ENCODE results near the gene ANK3.

Gene ANK3

DNA sequence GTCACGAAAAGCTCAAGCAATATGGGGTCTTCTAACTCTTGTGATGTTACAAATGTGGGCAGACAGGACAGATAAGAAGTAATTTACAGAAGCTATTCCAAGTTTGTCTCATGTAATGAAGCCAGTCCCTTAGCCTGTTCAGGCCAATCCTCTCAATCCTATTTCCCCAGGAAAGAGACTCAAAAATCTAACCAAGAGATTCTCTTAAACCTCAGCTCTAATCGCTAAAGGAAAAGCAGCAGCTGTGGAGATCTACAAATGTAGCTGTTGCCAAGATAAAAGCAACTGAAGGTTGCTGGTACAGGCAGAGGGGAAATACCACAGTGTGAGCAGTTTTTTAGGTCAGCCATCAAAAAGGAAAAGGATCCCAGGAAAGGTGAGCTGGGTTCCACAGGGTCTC lies 39.3 kb downstream of the ANK3 start:
- in situ Hi-C loops (cut with HindIII; ENCODE audit: low sequenced_read_pairs): no loop called here

DNA sequence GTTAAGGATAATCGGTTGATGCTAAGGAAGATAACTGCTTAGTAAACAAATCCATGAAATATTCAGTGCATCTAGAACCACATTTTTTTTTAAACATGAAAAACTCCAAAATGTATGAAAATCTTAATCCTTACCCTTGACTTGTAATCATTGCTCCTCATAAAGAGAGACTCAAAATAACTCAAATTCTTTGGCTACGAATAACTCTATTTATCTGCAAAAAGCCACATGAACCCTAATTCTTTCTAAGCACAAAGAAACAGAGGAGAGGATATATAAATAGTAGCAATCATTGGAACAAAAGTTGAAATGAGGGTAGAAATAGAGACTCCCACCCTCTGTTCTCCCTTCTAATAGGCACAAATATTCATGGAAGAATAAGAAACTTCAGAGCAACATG lies 40.2 kb downstream of the ANK3 start:
- in situ Hi-C loops (cut with HindIII; ENCODE audit: low sequenced_read_pairs): no loop called here

DNA sequence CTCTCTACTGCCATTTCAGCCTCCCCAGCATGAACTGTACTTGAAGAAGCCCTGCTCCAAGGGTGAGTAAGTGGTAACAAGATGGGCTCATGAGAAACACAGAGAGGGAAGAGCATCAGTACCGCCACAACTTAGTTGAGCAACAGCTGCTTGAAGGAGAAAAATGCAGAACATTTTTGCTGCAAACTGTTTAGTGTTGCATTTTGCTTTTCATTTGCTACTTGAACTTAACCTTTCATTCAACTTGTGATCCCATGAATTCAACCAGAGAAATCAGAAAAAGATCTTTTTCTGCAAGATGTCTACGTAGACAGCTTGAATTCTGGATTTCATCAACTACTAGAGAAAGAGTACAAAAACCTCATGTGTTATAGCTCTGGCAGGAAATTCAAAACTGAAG lies 40.7 kb downstream of the ANK3 start:
- in situ Hi-C loops (cut with HindIII; ENCODE audit: low sequenced_read_pairs): no loop called here

DNA sequence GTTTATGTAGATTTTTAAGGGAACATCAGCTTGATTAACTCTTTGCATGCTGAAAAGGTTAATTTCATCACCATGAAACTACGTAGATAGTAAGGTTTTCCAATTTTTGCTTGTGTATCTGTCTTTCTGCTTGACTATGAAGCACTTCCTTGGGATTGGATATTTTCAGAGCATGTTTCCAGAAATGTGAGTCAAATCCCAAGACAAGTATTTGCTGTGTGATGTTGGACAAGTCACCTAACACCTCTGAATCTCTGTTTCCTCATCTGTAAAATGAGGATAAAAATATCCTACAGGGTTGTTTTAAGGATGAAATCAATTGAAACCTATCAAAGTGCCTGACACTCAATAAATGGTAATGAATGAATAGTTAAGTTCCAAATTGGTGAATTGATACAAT lies 42.4 kb downstream of the ANK3 start:
- in situ Hi-C loops (cut with HindIII; ENCODE audit: low sequenced_read_pairs): no loop called here

DNA sequence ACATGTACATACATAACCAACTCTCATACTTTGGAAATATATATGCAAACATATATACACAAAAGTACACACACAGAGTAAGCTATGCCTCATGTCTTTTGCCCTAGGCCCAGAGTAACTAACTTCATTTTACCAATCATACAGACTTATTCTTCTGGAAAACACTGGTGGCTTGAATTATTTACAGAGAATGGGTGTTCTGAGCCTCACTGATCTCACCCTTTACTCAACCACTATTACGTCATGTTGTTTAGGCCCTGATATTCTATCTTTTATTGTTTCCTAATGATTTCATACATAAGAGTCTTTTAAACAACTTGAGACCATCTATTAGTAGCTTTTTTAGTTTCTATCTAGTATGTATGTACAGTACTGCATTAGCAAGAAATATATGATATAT lies 43.0 kb downstream of the ANK3 start:
- in situ Hi-C loops (cut with HindIII; ENCODE audit: low sequenced_read_pairs): no loop called here

DNA sequence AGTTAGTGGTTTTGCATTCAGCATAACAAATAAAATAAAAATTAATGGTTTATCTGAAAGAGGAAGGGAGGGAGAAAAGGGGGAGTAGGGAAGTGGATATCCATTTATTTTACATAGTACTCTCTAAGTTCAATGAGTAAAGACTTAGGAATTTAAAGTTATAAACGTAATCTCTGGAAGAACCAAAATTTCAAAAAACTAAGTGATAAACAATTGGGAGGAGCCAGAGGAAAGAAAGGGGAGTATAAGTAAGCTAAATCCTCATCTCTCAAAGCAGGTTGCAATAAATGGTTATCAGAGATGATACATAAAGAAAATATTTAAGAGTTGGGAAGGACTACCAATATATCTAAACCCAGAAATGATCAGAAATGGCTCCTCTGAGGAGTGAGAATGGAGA lies 46.4 kb downstream of the ANK3 start:
- in situ Hi-C loops (cut with HindIII; ENCODE audit: low sequenced_read_pairs): no loop called here

DNA sequence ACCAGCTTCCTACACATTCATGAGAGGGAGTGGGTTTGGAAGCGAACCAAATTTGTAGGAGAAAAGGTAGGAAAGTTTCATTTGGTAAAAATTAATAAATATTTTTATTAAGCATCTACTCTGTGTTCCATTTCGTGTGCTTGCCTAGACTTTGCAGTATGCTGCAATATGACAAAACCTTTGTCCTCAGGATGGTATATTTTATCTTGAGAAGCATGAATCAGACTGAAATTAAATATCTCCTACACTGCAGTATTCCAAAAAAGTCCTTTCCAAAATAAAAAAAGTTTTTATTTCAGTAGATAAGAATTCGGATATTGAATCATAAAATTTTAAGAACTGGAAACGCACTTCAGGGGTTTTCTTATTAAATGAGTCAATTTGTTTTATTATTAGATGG lies 47.7 kb downstream of the ANK3 start:
- in situ Hi-C loops (cut with HindIII; ENCODE audit: low sequenced_read_pairs): no loop called here

DNA sequence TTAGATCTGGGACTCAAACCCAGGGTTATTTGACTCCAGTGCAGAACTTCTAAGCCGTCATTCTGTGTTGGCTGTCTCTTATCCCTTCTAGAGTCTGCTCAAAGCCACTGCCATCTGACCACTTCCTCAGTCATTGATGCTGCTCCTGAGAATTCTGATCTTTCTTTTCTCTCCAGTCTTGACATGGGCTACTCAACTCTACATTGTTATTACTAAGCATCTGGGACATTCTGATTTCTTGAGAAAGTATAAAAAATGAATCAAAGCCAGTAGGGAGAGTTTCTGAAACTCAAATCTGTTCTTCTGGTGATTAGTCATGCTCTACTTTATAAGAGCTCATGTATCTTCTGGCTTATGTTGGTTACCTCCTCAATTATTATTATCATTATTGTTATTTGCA lies 48.7 kb downstream of the ANK3 start:
- in situ Hi-C loops (cut with HindIII; ENCODE audit: low sequenced_read_pairs): no loop called here

DNA sequence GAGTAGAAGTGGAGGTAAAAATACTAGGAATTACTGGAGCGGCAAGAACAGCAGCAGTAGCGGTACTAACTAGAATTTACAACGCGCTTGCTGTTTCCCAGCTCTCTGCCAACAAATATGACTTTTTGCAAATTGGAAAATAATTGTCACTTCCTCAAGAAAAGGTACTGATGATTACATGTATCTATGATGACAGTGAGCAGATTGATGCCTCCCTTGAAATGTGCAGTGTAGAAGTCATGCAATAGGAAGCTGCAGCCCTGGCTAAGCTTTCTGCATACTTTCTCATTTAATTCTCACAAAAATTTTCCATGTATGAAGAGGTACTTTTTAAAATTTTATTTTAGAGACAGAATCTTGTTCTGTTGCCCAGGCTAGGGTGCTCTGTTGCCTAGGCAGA lies 49.9 kb downstream of the ANK3 start:
- in situ Hi-C loops (cut with HindIII; ENCODE audit: low sequenced_read_pairs): no loop called here

DNA sequence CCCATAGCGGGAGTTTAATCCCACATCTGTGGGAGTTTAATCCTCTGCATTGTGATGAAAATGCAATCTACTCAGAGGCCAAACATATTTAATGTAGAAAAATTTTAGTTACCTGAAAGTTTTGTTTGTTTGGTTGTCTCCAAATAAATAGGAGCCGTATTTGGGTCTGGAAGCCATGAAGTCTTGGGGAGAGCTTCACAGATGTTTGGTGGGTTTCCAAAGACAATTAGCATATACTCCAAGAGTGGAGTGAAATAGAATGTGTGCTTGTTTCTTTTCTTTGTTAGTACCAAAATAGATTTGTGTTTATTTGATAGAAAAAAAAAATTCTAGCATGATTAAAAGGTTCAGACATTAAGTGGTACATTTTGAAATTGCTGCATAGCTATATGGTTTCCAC lies 50.9 kb downstream of the ANK3 start:
- in situ Hi-C loops (cut with HindIII; ENCODE audit: low sequenced_read_pairs): no loop called here

DNA sequence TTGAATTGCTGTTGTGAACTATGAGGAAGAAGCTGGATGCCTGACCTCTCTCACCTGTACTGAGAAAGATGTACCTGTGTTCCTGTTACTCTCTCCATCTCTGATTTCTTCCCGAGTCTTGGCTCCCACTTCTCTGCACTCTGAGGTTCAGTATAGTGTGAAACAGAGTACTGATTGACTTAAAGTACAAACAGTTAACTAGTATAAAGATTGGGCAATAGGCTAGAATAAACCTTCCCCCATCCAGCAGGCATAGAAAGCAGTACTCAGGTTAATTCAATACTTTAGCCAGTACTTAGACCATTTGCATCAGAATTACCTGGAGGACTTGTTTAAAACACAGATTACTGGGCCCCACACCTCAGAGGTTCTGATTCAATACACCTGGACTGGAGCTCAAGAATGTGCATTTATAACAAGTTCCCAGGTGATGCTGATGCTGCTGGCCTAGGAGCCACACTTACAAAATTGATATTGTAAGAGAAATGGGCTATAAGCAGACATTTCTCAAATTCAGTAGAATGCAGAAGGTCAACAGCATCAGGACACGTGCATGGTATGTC lies 51.6 kb downstream of the ANK3 start:
- in situ Hi-C loops (cut with HindIII; ENCODE audit: low sequenced_read_pairs): no loop called here

DNA sequence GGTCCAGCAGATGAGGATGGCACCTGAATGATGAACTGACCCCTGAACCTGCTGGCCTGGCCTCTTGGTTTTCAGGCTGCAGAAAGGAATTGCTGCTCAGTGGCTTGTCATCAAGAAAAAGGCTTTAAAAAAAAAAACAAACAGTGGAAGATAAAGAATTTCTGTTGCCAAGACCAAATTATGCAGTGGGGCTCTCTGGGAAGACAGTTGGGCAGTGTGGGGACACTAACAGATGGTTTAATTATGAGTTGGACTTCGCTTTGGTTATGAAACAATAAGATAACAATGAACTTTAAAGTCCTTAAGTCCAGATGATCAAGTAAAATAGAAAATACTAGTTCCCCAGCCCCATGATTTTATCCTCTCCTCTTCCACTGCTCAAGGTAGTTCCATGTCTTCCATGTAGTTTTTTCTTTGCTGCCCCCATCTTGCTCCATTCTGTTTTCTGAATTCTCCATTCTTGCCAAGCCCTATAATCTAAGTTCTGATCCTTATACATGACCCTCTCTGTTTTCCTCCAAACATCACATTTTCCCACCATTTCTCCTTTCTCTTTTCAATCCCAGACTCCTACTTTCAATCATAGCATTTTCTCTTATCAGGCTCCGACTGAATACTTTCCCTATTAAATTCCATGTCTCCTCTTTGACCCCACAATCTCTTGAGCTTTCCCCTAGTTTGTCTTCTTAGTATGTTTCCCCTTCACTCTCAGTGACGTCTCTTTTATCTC lies 52.6 kb downstream of the ANK3 start:
- in situ Hi-C loops (cut with HindIII; ENCODE audit: low sequenced_read_pairs): no loop called here

DNA sequence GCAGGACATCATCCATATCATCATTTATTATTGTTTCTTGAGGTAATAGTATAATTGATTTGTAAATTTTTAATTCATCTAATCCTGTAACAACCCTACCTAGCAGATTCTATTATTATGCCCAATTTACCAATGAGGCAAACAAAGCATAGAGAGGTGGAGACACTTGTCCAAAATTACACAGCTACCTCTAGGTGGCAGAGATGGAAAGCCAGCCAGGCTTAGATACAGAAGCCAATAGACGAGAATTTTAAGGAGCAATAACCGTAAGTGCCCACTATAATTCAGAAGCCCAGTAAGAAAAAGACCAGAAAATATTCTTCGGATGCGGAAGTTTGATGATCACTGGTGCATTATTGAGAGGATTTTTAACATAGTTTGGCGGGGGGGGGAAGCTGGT lies 54.0 kb downstream of the ANK3 start:
- in situ Hi-C loops (cut with HindIII; ENCODE audit: low sequenced_read_pairs): no loop called here

DNA sequence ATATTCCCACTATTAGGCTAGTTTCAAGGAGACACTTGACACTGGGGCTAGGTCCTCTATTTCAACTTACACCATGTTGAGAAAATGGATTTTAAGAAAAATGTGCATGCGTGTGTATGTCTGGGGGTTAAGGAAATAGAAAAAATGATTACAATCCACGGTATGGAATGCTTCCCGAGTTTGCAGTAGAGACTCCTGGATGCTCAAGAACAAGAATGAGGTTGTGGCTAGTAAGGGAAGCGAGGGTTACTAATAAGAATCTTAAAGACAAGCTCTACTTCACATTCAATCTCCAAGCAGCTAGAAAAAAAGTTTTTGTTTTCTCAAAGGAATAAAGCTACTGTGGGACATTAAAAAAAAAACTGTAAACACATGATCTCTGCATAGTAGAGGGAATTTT lies 54.7 kb downstream of the ANK3 start:
- in situ Hi-C loops (cut with HindIII; ENCODE audit: low sequenced_read_pairs): no loop called here

DNA sequence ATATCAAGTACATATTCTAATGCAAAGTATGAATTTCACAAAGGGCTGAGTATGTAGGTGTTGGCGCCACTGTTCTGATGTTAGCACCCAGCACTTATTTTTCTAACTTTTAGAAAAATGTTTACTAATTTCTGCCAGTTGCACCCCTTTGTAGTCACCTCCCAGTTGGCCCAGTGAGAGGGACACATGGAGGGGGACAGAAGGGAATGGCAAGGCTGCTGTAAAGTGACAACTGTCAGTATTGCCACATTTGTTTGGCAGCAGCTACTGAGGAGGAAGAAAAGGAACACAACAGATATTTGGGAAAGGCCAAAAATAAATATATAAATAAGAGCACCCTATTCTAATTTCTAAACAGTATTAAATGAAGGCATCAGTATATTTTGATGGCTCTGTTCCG lies 57.3 kb downstream of the ANK3 start:
- in situ Hi-C loops (cut with HindIII; ENCODE audit: low sequenced_read_pairs): no loop called here

DNA sequence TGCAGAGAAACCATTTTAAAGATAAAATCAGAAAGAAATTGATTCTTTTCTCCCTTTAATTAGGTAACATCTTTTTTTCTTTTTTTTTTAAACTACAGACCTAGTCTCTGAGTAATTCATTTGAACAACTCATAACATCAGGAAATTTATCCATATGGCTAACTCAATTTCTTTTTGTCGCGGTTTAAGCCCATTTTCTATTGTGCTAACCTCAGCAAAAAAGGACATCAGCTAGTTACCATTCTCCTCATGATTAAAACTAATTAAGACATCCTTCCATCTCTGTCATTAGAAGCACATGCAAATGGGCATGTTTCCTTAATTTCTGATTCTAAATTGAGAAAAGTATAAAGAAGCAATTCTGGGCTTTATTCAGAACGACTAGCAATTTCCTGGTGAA lies 57.8 kb downstream of the ANK3 start:
- in situ Hi-C loops (cut with HindIII; ENCODE audit: low sequenced_read_pairs): no loop called here

DNA sequence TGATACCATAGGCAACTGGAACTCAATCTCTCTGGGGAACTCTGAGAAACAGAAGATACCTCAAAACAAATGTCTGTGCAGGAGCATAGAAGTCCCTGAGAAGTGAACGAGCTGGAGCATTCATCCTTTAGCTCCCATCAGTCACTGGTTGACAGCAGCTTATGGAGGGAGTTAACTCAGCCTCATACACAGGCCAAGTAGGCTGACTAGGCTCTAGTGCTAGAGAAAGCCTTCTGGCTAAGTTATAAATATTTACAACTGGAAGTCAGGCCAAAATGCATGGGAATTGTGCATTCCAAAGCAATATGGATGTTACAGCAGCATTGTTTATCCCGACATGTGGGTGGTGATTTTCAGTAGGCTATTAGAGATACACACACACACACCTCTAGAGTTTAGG lies 66.5 kb downstream of the ANK3 start:
- in situ Hi-C loops (cut with HindIII; ENCODE audit: low sequenced_read_pairs): no loop called here

DNA sequence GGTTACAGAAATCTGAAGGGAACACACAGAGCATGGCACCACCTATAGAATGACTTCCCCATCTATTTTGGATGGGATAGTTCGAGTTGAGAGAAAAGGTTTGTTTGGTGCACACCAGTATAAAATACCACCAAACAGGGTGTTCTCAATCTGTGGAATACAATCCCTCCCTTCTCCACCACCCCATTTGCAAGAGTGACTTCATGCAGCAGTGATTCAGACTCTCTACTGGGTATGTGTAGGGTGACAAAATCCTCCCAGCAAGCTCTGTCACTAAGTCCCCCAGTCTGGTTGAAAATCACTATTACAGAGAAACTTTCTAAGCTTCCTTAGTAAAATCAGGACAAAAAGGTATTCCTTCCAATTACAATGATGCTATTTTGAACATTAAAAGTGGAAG lies 69.0 kb downstream of the ANK3 start:
- in situ Hi-C loops (cut with HindIII; ENCODE audit: low sequenced_read_pairs): no loop called here

DNA sequence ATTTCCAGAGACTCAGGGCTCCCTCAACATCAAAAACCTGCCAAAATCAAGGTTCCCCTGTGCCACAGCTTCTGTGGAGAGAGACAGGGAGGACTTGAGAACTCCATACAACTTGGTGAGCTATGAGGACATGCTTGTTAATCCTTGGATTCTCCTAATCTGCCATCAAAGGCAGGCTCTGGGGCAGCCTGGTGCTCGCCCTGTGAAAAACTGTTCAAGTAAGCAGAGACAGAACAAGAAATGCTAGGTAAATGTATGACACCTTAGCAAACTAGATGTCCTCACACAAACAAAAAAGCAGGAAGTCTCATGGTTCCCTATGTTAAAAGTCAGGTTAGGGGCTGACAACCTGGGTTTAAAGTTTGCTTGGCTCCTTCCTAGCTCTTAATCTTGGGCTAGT lies 73.6 kb downstream of the ANK3 start:
- in situ Hi-C loops (cut with HindIII; ENCODE audit: low sequenced_read_pairs): no loop called here

DNA sequence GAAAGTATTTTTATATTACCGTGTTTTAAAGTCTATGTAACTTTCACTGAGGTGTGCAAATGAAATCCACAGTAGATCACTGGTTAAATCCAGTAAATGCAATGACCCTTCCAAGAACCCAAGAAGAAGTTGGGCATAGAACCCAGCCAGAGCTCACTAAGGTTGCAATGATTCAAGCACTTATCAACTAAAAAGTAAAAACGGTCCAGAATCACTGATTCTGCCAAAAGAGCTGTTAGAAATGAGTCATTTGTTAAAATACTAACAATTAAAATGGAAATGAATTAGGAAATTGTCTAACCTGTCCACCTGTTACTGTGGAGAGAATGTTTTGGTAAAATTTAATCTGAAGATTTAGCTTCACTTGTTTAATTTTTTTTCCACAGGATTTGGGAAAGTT lies 74.4 kb downstream of the ANK3 start:
- in situ Hi-C loops (cut with HindIII; ENCODE audit: low sequenced_read_pairs): no loop called here

DNA sequence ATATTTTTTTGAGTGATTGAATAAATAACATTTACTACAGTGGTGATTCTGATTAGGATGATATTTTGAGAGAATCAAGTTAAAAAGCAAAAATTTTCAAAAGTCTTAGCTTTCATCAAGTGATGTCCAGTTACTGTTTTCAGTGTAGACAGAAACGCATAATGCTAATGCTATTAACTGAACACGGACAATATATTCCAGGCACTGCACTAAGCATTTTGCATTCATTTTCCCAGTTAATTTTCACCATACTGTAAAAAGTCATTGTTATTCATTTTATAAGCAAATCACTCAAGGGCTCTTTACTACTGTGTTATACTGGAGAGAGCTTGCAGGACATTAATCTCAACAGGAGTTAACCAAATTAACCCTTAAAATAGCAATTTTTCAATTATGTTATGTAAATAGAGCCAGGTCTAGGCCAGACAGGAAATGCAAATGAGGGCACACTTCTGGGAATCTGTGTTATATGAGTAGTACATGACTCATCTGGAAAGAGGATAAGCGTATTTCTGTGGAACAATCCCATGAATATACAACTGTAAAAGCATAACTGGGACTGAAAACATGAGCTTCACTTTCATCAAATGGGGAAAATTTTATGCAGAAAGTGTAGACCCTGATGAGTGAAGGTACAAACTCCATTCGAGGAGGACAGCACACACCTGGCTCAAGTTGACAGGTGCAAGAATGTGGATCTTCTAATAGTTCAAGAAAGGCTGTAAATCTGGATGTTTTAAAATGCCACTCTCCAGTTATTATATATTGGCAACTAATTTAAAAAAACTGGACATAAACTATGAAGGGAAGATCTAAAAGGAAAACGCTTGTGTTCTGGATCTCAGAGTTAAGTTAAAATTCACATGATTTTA lies 75.4 kb downstream of the ANK3 start:
- in situ Hi-C loops (cut with HindIII; ENCODE audit: low sequenced_read_pairs): no loop called here

DNA sequence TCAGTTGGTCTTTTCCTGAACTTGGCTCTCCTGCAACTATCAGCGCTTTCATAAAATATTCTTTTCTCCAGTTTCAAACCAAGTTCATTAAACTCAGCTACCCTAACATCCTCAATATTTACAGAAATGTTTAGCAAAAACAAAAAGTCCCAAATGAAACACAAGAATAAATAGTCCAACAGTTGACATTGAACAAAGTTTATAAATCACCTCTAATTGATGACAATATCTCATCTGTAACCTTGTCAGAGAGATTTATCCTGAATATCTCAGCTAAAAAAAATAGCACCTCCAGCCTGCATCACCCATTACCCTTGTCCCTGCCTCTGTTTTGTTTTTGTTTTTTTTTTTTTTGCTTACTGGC lies 76.1 kb downstream of the ANK3 start:
- in situ Hi-C loops (cut with HindIII; ENCODE audit: low sequenced_read_pairs): no loop called here
